Caki2 (cell line): Measurements from ENCODE around the gene ELOF1. TPM values are rescaled to one million over a fixed set of nuclear protein-coding genes. Genes with fewer than 3 reads are reported as not detected.
A peak's percentile ranks its signal among the peaks of the same experiment; 100 is the strongest.
"Not testable (repeated sequence)": the region's sequence is repeated elsewhere in the genome, so short reads cannot be mapped to it uniquely, and the experiment has no call there.

Experiments used
- DNase-seq: peaks from one replicate; pipeline ENCODE4 v3.0.0-alpha.2; 2015; ENCODE audit warnings: low read depth
- in situ Hi-C: cut with HindIII; loops from 2 replicates; pipeline ENCODE4 v1.10.0; 2016; ENCODE audit warnings: low sequenced_read_pairs, low pct_unique_long_range_greater_than_20kb, mixed read lengths
- total RNA-seq: library from RNA; depleted of rRNA; stranded (reverse); fragments of >200 nt; shearing (Covaris generic); gene quantifications from 2 replicates; pipeline ENCODE4 v1.2.3, GENCODE V29; 2014; ENCODE audit warnings: low replicate concordance; rRNA removed

Gene ELOF1
- 37.8 and 71.2 TPM in 2 replicates for total RNA-seq

- DNase-seq = peak; percentile 95
- in situ Hi-C loops = no loop called here
These were observed at the start of gene ELOF1 for GRCh38 chr19:11558881-11559828. ELOF1 (minus strand) TSS chr19:11559230; CDS start chr19:11554347, 4,883 bp downstream.

- DNase-seq = no peak
- in situ Hi-C loops = no loop called here
These were observed 47.5 kb upstream of the ELOF1 start for GRCh38 chr19:11606484-11606883.

- in situ Hi-C loops, DNase-seq: not testable (repeated sequence)
These were observed 40.7 kb upstream of the ELOF1 start for GRCh38 chr19:11599704-11600103.

DNA sequence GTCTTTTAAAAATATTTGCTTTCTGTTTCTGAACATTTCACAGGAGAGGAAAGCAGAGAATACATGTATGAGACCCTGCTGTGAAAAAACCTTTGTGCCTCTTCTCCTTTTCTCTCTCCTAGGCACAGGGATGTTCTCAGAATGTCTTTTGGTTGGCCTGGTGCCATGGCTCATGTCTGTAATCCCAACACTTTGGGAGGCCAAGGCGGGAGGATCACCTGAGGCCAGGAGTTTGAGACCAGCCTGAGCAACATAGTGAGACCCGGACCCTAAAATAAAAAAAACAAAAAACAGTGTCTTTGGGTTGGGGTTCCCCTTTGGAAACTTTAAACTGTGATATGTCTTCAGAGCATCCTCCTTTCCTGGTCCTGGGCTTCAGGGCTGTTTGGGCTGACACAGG lies 39.7 kb upstream of the ELOF1 start:
- no peak for DNase-seq
- in situ Hi-C loops = no loop called here

DNA sequence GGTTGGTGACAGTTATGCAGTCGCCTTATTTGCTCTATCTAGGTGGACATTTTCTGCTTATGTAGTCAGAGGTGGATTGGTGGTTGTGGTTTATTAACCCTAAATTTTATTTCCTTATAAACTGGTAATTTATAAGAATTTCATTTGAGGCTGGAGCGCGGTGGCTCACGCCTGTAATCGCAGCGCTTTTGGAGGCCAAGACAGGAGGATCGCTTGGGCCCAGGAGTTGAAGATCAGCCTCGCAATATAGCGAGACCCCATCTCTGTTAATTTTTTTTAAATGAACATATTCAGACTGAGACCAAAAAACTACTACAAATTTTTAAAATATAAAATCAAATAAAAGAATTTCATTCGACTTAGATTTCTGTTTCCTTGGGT lies 39.1 kb upstream of the ELOF1 start:
- no peak for DNase-seq
- in situ Hi-C loops = no loop called here

DNA sequence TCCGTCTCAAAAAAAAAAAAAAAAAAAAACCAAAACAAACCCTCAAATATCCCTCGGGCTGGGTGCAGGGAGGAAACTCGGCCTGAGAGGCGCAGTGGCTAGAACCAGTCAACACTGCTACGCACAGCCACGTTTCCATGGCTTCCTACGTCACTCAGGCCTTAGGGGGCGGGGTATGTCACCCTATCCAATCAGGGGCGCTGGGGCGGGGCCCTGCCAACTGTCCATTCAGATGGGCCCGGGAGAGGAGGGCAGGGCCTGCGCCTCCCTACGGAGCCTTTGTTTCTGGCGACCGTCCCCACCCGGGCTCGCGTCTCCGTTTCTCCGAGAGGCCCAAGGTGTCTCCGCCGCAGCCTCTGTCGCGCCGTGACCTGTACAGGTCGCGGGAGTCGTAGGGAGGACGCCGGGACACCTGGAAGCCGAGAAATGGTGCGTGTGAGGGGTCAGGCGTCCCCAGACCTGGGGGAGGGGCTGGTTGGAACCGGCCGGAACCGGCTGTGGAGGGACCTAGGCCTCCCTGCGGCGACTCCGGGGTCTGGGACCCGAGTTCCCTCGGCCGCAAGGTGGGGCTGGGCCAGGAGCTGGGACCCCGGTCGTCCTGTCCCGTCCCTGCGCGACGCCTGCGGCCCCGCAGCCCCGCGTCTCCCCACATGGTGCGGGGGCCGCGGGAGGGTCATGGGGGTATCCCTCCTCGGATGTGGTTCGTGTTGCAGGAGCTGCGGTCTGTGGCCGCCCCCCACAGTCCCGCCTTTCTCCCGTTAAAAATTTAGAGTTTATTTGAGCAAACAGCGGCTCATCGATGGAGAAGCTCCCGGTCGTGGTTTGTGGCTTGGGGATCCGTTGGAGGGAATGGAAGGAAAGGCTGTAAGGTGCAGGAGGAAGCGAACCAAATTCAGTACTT lies 38.4 kb upstream of the ELOF1 start, which contains the start of gene ZNF627:
Gene ZNF627 (plus strand): TSS at position 282 of the 901 bp plus-strand sequence. CDS start 145 bp downstream, at position 427.
- peak; percentile 96 for DNase-seq
- in situ Hi-C loops = no loop called here

DNA sequence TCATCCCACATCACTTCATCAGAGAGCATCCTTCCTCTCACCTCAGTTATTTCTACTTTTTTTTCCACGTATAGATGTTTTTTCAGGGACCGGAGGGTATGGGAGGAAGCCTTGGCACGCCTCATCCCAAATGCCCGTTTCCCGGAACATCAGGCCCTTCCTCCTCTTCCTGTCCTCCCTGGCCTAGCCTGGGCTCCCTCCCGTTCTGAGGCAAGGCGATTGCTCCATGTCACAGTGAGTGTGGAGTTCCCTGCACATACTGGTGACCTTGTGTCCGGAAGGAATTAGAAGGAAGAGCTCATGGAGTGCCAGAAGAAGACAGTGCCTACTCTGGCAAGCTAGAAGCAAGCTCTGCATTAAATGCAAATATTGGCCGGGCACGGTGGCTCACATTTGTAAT lies 37.1 kb upstream of the ELOF1 start:
- DNase-seq = no peak
- in situ Hi-C loops = no loop called here

DNA sequence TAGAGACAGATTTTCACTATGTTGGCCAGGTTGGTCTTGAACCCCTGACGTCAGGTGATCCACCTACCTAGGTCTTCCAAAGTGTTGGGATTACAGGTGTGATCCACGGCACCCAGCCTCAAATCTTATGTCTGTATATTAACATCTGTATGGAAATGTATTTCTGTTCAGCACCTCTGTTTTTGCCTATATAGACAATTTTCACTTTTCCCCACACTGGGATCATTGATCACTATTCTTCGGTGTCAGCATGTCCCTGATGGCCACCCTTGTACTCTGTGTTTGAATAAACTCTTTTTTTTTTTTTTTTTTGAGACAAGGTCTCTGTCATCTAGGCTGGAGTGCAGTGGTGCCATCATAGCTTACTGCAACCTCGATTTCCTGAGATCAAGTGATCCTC lies 35.1 kb upstream of the ELOF1 start:
- in situ Hi-C loops = no loop called here
- no peak for DNase-seq

GRCh38 chr19:11587975-11588631 lies 29.1 kb upstream of the ELOF1 start:
- in situ Hi-C loops = no loop called here
- DNase-seq = no peak

DNA sequence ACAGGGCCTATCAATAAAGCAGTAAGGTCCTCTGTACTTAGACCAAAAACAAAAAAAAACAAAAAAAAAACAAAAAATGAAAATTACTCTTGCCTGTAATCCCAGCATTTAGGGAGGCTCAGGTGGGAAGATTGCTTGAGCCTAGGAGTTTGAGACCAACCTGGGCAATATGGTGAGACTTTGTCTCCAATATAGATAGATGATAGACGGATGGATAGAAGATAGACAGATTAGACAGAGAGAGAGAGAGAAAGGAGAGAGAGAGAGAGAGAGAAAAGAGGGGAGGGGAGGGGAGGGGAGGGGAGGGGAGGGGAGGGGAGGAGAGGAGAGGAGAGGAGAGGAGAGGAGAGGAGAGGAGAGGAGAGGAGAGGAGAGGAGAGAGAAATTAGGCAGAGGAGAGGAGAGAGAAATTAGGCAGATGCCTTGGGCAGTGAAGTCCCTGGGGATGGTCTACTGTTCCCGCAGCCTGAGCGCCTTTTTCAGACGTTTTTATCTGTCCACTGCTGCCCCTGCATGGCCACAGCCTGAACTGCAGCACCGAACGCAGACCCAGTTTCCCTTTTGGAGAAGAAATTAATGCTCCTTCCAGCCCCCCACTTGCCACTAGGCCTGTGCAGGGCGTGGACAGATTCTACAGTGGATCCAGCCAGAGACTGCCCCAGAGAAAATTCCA lies 28.4 kb upstream of the ELOF1 start:
- in situ Hi-C loops = no loop called here

DNA sequence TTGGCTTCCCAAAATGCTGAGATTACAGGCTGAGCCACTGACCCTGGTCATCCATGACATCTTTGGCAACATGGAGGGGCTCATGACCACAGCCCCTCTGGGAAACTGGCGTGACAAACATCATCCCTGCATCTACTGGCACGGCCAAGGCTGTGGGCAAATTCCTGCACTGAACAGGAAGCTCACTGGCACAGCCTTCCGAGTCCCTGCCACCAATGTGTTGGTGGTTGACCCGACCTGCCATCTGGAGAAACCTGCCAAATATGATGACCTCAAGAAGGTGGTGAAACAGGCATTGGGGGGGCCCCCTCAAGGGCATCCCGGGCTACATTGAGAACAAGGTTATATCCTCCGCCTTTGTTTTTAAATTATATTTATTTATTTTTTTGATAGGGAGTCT lies 27.3 kb upstream of the ELOF1 start:
- in situ Hi-C loops = no loop called here
- no peak for DNase-seq

More for the DNA sequence above, 28.4 kb upstream of the ELOF1 start:
- peak; percentile 55 for DNase-seq

DNA sequence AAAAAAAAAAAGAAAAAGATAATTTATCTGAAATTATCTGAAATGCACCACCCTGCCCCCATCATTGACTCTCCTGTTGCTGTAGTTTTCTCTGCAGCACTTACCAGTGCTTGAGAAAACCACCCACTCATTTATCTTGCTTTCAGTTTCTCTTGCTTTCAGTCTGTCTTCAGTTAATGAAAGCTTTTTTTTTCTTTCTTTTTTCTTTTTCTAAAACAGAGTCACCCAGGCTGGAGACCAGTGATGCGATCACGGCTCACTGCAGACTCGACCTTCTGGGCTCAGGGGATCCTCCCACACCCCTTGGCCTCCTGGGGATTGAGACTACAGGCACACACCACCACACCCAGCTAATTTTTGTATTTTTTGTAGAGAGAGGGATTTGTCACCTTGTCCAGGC lies 22.7 kb upstream of the ELOF1 start:
- peak; percentile 36 for DNase-seq
- in situ Hi-C loops = no loop called here

DNA sequence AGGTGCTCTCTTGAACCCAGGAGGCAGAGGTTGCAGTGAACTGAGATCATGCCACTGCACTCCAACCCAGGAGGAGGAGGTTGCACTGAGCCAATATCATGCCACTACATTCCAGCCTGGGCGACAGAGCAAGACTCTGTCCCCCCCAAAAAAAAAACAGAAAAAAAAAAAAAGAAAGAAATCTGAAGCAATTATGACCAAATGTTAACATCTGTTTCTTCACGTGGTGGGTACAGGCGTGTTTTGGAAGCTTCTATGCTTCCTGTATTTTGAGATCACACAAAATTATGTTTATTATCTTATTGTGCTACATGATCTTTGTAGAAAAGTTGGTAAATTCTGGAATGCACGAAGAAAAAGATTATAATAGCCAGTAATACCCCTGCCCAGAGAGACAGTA lies 21.1 kb upstream of the ELOF1 start:
- in situ Hi-C loops = no loop called here

DNA sequence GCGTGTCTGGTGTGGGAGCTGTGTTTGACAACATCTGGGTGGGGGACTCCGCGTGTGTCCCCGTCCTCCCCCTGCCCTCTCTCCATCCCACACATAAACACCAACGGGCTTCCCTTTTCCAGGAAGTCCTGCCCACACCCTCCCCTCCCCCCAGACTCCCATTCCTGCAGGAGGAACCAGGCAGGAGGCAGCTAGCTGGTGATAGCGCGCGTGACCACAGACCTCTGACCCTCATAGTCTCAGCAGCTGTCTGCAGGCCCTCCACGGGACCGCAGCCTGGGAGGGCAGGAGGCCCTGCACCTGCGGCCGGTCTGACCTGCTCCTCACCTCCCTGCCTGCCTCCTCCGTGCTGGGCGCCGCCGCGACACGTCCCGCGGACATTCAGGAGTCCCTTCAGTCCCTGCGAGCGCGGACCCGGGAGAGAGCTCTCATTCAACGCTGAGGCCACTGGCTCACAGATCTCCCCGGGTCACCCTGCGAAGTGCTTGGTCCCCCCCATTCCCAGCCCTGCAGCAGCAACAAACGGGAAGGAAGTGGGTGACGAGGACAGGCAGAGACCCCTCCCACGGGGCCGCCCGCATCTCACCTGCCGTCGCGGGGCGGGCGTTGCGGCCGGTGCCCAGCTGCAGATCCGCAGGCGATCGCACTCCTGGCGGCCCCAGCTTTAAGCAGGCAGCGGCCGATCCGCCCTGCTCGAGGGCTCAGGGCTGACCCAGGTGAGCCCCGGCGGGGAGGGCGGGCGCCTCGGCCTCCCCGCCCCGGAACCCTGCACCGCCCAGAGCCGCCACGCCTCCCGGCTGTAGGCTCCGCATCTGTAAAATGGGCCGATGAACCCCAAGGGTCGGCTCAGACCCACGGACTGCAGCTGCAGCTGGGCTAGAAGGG lies 19.5 kb upstream of the ELOF1 start:
- DNase-seq = no peak
- in situ Hi-C loops = no loop called here

More for the DNA sequence above, 21.1 kb upstream of the ELOF1 start:
- no peak for DNase-seq

GRCh38 chr19:11577451-11578257 lies 18.6 kb upstream of the ELOF1 start, which contains the start of gene ACP5:
ACP5 (minus strand) TSS chr19:11577645; CDS start chr19:11577317, 328 bp downstream.
- DNase-seq = peak; percentile 42

DNA sequence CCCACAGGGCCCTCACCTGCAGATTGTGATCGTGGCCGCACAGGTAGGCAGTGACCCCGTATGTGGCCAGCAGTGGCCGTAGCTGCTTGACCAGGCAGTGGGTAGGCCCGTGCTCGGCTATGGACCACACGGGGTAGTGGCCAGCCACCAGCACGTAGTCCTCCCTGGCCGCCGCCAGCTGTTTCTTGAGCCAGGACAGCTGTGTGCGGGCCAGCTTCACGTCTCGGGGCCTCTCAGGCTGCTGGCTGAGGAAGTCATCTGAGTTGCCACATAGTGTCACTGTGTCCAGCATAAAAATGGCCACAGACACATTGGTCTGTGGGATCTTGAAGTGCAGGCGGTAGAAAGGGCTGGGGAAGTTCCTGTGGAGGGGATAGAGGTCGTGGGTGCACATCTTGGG lies 17.2 kb upstream of the ELOF1 start:
- DNase-seq = no peak
- in situ Hi-C loops = no loop called here

More at GRCh38 chr19:11577451-11578257, 18.6 kb upstream of the ELOF1 start, which contains the start of gene ACP5:
- in situ Hi-C loops = no loop called here
